Measurements from ENCODE around the gene SSTR5.

DNA sequence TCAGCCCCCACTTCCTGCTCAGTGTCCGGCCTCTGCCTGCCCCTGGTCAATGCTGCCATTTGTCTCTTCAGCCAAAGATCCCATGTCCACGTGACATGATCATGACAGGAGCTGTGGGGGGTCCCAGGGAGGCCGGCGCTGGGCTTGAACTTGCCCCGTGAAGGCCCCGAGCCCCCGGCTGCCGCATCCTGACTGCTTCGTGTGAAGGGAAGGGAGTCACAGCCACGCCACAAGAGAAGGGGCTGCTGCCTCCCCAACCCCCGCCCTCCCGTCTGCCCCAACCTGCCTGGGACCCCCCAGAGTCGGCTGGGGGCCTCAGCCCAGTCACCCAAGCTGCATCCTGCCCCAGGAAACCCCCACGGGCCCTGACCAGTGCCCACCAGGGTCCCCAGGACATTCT, 14.3 kb upstream of the SSTR5 start:
- TF ChIP-seq, protein P1, sequence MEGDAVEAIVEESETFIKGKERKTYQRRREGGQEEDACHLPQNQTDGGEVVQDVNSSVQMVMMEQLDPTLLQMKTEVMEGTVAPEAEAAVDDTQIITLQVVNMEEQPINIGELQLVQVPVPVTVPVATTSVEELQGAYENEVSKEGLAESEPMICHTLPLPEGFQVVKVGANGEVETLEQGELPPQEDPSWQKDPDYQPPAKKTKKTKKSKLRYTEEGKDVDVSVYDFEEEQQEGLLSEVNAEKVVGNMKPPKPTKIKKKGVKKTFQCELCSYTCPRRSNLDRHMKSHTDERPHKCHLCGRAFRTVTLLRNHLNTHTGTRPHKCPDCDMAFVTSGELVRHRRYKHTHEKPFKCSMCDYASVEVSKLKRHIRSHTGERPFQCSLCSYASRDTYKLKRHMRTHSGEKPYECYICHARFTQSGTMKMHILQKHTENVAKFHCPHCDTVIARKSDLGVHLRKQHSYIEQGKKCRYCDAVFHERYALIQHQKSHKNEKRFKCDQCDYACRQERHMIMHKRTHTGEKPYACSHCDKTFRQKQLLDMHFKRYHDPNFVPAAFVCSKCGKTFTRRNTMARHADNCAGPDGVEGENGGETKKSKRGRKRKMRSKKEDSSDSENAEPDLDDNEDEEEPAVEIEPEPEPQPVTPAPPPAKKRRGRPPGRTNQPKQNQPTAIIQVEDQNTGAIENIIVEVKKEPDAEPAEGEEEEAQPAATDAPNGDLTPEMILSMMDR (IDR thresholded peaks at IDR 0.05; ENCODE audit: low read depth, low read length) = no peak
- no peak for TF ChIP-seq POLR2A (IDR thresholded peaks at IDR 0.05; ENCODE audit: extremely low read depth, insufficient read length)
